Breast epithelium (tissue), 4 donors: ENCODE measurements around the gene PCDH1. TPM values are rescaled to one million over a fixed set of nuclear protein-coding genes. Genes with fewer than 3 reads are reported as not detected.

Source experiments
- DNase-seq, 2 donors: peaks; one replicate each; pipeline ENCODE4 v3.0.0-alpha.2; 2019; ENCODE audit warnings: low spot score in 2 of 2
- H3K27ac ChIP-seq, 2 donors: fragments of 200-600 bp; sonication (generic) in 1 of 2; one replicate each; pipeline ENCODE4 v1.5.1; 2016 to 2019; ENCODE audit warnings: mild to moderate bottlenecking in 1 of 2
- H3K27me3 ChIP-seq, 2 donors: fragments of 200-600 bp; sonication (generic) in 1 of 2; one replicate each; pipeline versions ENCODE4 v1.5.1 to v1.6.0; 2017 to 2019; ENCODE audit warnings: control low read depth in 1 of 2, mild to moderate bottlenecking in 1 of 2
- H3K36me3 ChIP-seq: fragments of 200-600 bp; one replicate; pipeline ENCODE4 v1.5.1; 2019
- H3K4me1 ChIP-seq, 2 donors: fragments of 200-600 bp; sonication (generic); one replicate each; pipeline ENCODE4 v1.5.1; 2016 to 2019; ENCODE audit warnings: control low read depth in 1 of 2
- H3K4me3 ChIP-seq, 3 donors: fragments of 200-600 bp; sonication (generic); 1 replicate in 2 of 3; 2 replicates in 1 of 3; pipeline ENCODE4 v1.5.1; 2016 to 2019; ENCODE audit warnings: mild to moderate bottlenecking in 3 of 3, moderate library complexity in 2 of 3
- H3K9me3 ChIP-seq, 2 donors: fragments of 200-600 bp; sonication (generic) in 1 of 2; one replicate each; pipeline ENCODE4 v1.5.1; 2016 to 2019; ENCODE audit warnings: control low read depth in 1 of 2
- CTCF ChIP-seq, 3 donors: fragments of 450-650 bp; IDR thresholded peaks; one replicate each; pipeline ENCODE4 v1.5.1; 2016 to 2017; ENCODE audit warnings: antibody characterized with exemption in 3 of 3, mild to moderate bottlenecking in 3 of 3, moderate library complexity in 3 of 3
- POLR2A ChIP-seq: fragments of 450-650 bp; IDR thresholded peaks from one replicate; pipeline ENCODE4 v1.6.1; 2016; ENCODE audit warnings: antibody characterized with exemption, mild to moderate bottlenecking, moderate library complexity
- POLR2AphosphoS5 ChIP-seq, 3 donors: sonication (generic); formaldehyde crosslinking; IDR thresholded peaks; one replicate each; pipeline ENCODE4 v1.6.1; 2017; ENCODE audit warnings: antibody characterized with exemption in 3 of 3
- intact Hi-C: fragments of 100-400 bp; cut with DNase I; formaldehyde crosslinking; loops from one replicate; pipeline ENCODE4 v1.15.1; 2023; ENCODE audit warnings: low total_unique reads
- total RNA-seq, 3 donors: library from RNA; depleted of rRNA; stranded (reverse); fragments of >200 nt; gene quantifications; one replicate each; pipeline ENCODE4 v1.1.0, GENCODE V29; 2016

PCDH1 gene
- total RNA-seq, 3 donors from 2014 or later: 28.3 to 72.7 (median 65.9) TPM

DNA sequence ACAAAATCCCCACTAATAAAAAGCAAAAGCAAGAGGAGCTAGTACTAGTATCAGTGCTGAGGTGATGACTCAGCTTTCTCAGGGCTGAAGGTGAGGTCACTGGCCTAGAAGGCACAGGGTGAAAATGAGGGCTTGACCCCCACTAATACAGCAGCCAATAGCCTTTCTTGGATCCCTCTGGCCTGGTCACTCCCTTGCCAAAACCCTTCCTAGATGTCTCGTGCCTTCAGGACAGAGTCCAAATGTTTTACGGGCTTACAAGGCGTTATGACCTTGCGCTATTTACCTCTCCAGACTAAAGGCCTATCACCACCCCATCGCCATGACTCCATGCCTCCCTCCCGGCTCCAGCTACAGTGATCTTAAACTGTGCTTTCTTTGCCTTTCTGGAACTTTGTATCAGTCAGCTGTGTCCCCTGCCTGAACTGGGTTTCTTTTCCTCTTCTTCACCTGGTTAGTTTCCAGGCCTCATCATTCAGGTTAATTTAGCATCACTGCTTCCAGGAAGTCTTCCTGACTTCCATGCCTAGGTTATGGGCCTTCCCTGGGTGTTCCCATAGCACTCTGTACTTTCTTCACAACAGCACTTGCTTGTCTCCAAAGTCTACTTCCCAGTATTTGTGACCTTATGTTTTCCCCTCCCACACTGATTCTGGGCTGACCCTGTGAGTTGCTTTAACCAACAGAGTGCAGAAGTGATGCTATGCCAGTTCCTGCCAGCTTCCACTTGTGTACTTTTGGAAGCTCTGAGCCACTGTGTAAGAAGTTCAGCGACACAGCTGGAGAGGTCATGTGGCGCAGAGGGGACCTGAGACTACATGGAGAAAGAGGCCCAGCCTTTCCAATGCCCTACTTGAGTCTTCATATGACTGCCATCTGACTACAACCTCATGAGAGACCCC is 41.3 kb upstream of the PCDH1 start:
- no peak for DNase-seq
- intact Hi-C loops: no loop called here

DNA sequence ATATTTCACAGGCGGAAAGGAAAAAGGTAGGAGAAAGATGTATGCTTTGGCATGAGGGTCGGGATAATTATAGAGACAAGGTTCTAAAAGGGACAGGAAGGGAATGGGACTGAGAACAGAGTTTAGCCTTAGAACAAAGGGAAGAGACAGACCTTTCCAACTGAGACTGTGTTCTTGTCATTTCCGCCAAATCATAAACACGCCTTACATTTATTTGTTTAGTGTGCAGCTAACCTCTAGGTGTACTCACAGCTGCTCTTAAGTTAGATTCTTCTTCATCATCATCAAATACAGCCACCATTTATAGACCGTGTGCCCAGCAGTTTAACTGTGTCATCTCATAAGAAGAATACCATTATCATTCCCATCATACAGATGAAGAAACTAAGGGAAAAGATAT is 39.5 kb upstream of the PCDH1 start:
- no peaks in the 10 kb centered on the region for H3K4me1 ChIP-seq
- no peaks in the 10 kb centered on the region for H3K36me3 ChIP-seq
- no peak for DNase-seq
- TF ChIP-seq CTCF (IDR thresholded peaks at IDR 0.05): no peak
- no peak for TF ChIP-seq POLR2AphosphoS5 (IDR thresholded peaks at IDR 0.05)
- TF ChIP-seq POLR2A: no peak
- intact Hi-C loops: no loop called here
- no peak overlapping the region for H3K27ac ChIP-seq
- peaks cover 0 to 8% of the 10 kb centered on the region in 2 donors for H3K27me3 ChIP-seq
- no peaks in the 10 kb centered on the region for H3K9me3 ChIP-seq
- no peak overlapping the region for H3K4me3 ChIP-seq

More for the DNA sequence above, 41.3 kb upstream of the PCDH1 start:
- Histone ChIP-seq H3K4me1 (no peaks in the 10 kb centered on the region), H3K36me3 (no peaks in the 10 kb centered on the region), H3K27ac (no peak overlapping the region), H3K4me3 (no peak overlapping the region), H3K9me3 (no peaks in the 10 kb centered on the region), H3K27me3 (peaks cover 0 to 2% of the 10 kb centered on the region in 2 donors)
- TF ChIP-seq CTCF (IDR thresholded peaks at IDR 0.05) (no peak), POLR2A (no peak), POLR2AphosphoS5 (IDR thresholded peaks at IDR 0.05) (no peak)

DNA sequence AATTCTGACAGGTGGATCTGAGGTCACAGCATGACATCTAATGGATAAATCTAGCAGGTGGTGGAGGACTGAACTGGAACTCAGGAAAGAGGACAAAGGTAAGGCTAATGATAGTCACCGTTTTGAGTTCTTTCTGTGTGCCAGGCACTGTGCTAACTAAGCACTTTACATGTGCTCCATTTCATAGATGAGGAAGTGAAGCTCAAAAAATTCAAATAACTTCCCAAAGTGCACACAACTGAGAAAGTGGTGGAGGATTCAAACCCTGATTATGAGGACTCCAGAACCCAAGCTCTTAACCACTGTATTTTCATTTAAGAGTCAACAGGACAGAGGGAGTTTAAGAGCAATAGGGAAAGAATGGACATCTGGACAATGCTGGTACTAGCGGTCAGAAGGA is 38.3 kb upstream of the PCDH1 start:
- Histone ChIP-seq H3K27ac (no peak overlapping the region), H3K27me3 (peaks cover 0 to 8% of the 10 kb centered on the region in 2 donors), H3K4me3 (no peak overlapping the region), H3K36me3 (no peaks in the 10 kb centered on the region), H3K4me1 (no peaks in the 10 kb centered on the region), H3K9me3 (no peaks in the 10 kb centered on the region)
- TF ChIP-seq CTCF (IDR thresholded peaks at IDR 0.05): no peak
- no peak for TF ChIP-seq POLR2AphosphoS5 (IDR thresholded peaks at IDR 0.05)
- no peak for TF ChIP-seq POLR2A
- intact Hi-C loops: no loop called here
- DNase-seq: no peak

GRCh38 chr5:141915881-141916336 is 37.7 kb upstream of the PCDH1 start:
- Histone ChIP-seq H3K4me3 (no peak overlapping the region), H3K27me3 (peaks cover 0 to 8% of the 10 kb centered on the region in 2 donors), H3K36me3 (no peaks in the 10 kb centered on the region), H3K27ac (no peak overlapping the region), H3K4me1 (no peaks in the 10 kb centered on the region), H3K9me3 (no peaks in the 10 kb centered on the region)
- DNase-seq: no peak
- TF ChIP-seq CTCF (IDR thresholded peaks at IDR 0.05) (no peak), POLR2A (no peak), POLR2AphosphoS5 (IDR thresholded peaks at IDR 0.05) (no peak)
- intact Hi-C loops: no loop called here

- DNase-seq: no peak
- H3K27me3 ChIP-seq: peaks cover 0 to 8% of the 10 kb centered on the region in 2 donors
- intact Hi-C loops: no loop called here
- H3K4me1 ChIP-seq: no peaks in the 10 kb centered on the region
- H3K9me3 ChIP-seq: no peaks in the 10 kb centered on the region
- no peak overlapping the region for H3K27ac ChIP-seq
- no peaks in the 10 kb centered on the region for H3K36me3 ChIP-seq
- TF ChIP-seq POLR2A (no peak), CTCF (IDR thresholded peaks at IDR 0.05) (no peak), POLR2AphosphoS5 (IDR thresholded peaks at IDR 0.05) (no peak)
- H3K4me3 ChIP-seq: no peak overlapping the region
Measured at GRCh38 chr5:141914797-141915196, 36.6 kb upstream of the PCDH1 start.
